Measurements from ENCODE around the gene HECTD4. TPM values are rescaled to one million over a fixed set of nuclear protein-coding genes. Genes with fewer than 3 reads are reported as not detected.
A peak's percentile ranks its signal among the peaks of the same experiment; 100 is the strongest.

The HECTD4 gene
- total and polyA plus RNA-seq, 7 donors = 2.1 to 22.8 (median 14.6) TPM

GRCh38 chr12:112294793-112295192 is 87.4 kb downstream of the HECTD4 start:
- ATAC-seq (no peak), DNase-seq (no peak)
- 90 to 92% (median 91%) methylated on average over 9 of the region's 9 CpGs for WGBS, 3 donors
- Histone ChIP-seq H3K9me3 (no peaks in the 10 kb centered on the region), H3K36me3 (ENCODE audit: insufficient read depth in 1 of 2, low read depth in 1 of 2) (peaks cover 0 to 11% of the 10 kb centered on the region in 2 donors), H3K4me3 (no peak overlapping the region), H3K4me1 (peaks cover 4% of the 10 kb centered on the region), H3K27ac (no peak overlapping the region), H3K27me3 (ENCODE audit: insufficient read depth in 3 of 3, low read length in 2 of 3) (no peaks in the 10 kb centered on the region)
- no peak for TF ChIP-seq CTCF (IDR thresholded peaks at IDR 0.05)
- intact Hi-C loops (cut with DNase I) = loop anchor here in 1 of 2 donors (5.0 kb wide), 1 partner anchor 93 kb away; no protein-coding TSS in a partner anchor

GRCh38 chr12:112288638-112289037 is 93.6 kb downstream of the HECTD4 start:
- intact Hi-C loops (cut with DNase I) = no loop called here
- TF ChIP-seq CTCF (IDR thresholded peaks at IDR 0.05) = no peak
- H3K36me3 ChIP-seq (ENCODE audit: insufficient read depth in 1 of 2, low read depth in 1 of 2) = no peaks in the 10 kb centered on the region
- no peak overlapping the region for H3K4me3 ChIP-seq
- no peak overlapping the region for H3K27ac ChIP-seq
- peaks cover 24% of the 10 kb centered on the region for H3K4me1 ChIP-seq
- peaks cover 6% of the 10 kb centered on the region for H3K9me3 ChIP-seq
- ATAC-seq = no peak
- DNase-seq = no peak
- 96 to 100% (median 98%) methylated on average over 1 of the region's 1 CpG for WGBS, 3 donors
- no peaks in the 10 kb centered on the region for H3K27me3 ChIP-seq (ENCODE audit: insufficient read depth in 3 of 3, low read length in 2 of 3)

- 88 to 93% (median 90%) methylated on average over 5 of the region's 5 CpGs for WGBS, 3 donors
- Histone ChIP-seq H3K36me3 (ENCODE audit: insufficient read depth in 1 of 2, low read depth in 1 of 2) (no peaks in the 10 kb centered on the region), H3K9me3 (peaks cover 6% of the 10 kb centered on the region), H3K4me1 (peaks cover 30% of the 10 kb centered on the region), H3K27me3 (ENCODE audit: insufficient read depth in 3 of 3, low read length in 2 of 3) (no peaks in the 10 kb centered on the region), H3K4me3 (no peak overlapping the region), H3K27ac (peak overlapping the region; percentile 74)
- intact Hi-C loops (cut with DNase I) = no loop called here
- DNase-seq (no peak), ATAC-seq (no peak)
- no peak for TF ChIP-seq CTCF (IDR thresholded peaks at IDR 0.05)
Measured at GRCh38 chr12:112285600-112286401, 96.4 kb downstream of the HECTD4 start.

- Histone ChIP-seq H3K4me3 (peak overlapping the region; percentile 45), H3K27me3 (ENCODE audit: insufficient read depth in 3 of 3, low read length in 2 of 3) (no peaks in the 10 kb centered on the region), H3K36me3 (ENCODE audit: insufficient read depth in 1 of 2, low read depth in 1 of 2) (peaks cover 0 to 3% of the 10 kb centered on the region in 2 donors), H3K4me1 (peaks cover 30% of the 10 kb centered on the region), H3K9me3 (peaks cover 2% of the 10 kb centered on the region), H3K27ac (peak overlapping the region; percentile 74)
- intact Hi-C loops (cut with DNase I) = loop anchor here (5.0 kb wide), 2 partner anchors 99 to 104 kb away; partner anchors contain the start of gene HECTD4 (in 1 of the 2)
- ATAC-seq = peak; percentile 76 to 96 (median 92)
- DNase-seq = peak in 1 of 2 donors; percentile 59
- no peak for TF ChIP-seq CTCF (IDR thresholded peaks at IDR 0.05)
- 21 to 31% (median 26%) methylated on average over 2 of the region's 2 CpGs for WGBS, 3 donors
Measured at GRCh38 chr12:112283546-112283945, 98.7 kb downstream of the HECTD4 start.

Measured in psoas muscle (tissue), 8 donors.